MM.1S (cell line): ENCODE results near the gene EVI5.

Experiments used
- CTCF ChIP-seq: fragments of 300-600 bp; sonication (generic); IDR thresholded peaks from 2 replicates; pipeline ENCODE4 v1.5.1; 2016; ENCODE audit warnings: antibody characterized with exemption, low read length, mixed read lengths
- EZH2 ChIP-seq: fragments of 300-600 bp; sonication (generic); optimal IDR thresholded peaks from 2 replicates; pipeline ENCODE3; 2017; ENCODE audit warnings: low read depth, mild to moderate bottlenecking, antibody characterized with exemption, low read length, mixed read lengths
- EZH2phosphoT487 ChIP-seq: fragments of 300-600 bp; sonication (generic); IDR thresholded peaks from 2 replicates; pipeline ENCODE4 v1.6.1; 2018; ENCODE audit warnings: antibody characterized with exemption, low read length

GRCh38 chr1:92482665-92483609 lies 302.0 kb downstream of the EVI5 start:
- TF ChIP-seq EZH2 (no peak), CTCF (no peak), EZH2phosphoT487 (no peak)
